Thymus (tissue), 11 donors: Measurements from ENCODE around the gene PPM1K. TPM values are rescaled to one million over a fixed set of nuclear protein-coding genes. Genes with fewer than 3 reads are reported as not detected.

ENCODE experiments used
- DNase-seq, 9 donors: peaks; one replicate each; pipeline ENCODE4 v3.0.0-alpha.2; 2013; ENCODE audit warnings: low spot score in 9 of 9, low read depth in 6 of 9, missing footprints in 1 of 9
- H3K27ac ChIP-seq, 2 donors: one replicate each; pipeline ENCODE4 v1.5.1; 2013; ENCODE audit warnings: control low read depth in 1 of 2, low read depth in 1 of 2, low read length in 1 of 2, mild to moderate bottlenecking in 1 of 2, moderate library complexity in 1 of 2
- H3K27me3 ChIP-seq, 2 donors: one replicate each; pipeline ENCODE4 v1.5.1; 2013; ENCODE audit warnings: low read length in 1 of 2; ENCODE audit not compliant: control insufficient read depth in 2 of 2, insufficient read depth in 1 of 2
- H3K36me3 ChIP-seq, 2 donors: one replicate each; pipeline ENCODE4 v1.5.1; 2013; ENCODE audit warnings: low read length in 1 of 2, mild to moderate bottlenecking in 1 of 2, moderate library complexity in 1 of 2; ENCODE audit not compliant: control insufficient read depth in 2 of 2, insufficient read depth in 2 of 2
- H3K4me1 ChIP-seq, 2 donors: one replicate each; pipeline ENCODE4 v1.5.1; 2013; ENCODE audit warnings: low read length in 2 of 2; ENCODE audit not compliant: control insufficient read depth in 2 of 2, insufficient read depth in 2 of 2
- H3K4me3 ChIP-seq, 2 donors: one replicate each; pipeline ENCODE4 v1.5.1; 2013; ENCODE audit warnings: low read length in 2 of 2, control low read depth in 1 of 2, mild to moderate bottlenecking in 1 of 2
- H3K9me3 ChIP-seq, 2 donors: one replicate each; pipeline ENCODE4 v1.5.1; 2013; ENCODE audit warnings: low read length in 1 of 2, mild to moderate bottlenecking in 1 of 2; ENCODE audit not compliant: control insufficient read depth in 2 of 2, insufficient read depth in 1 of 2
- WGBS: extraction: QIAGEN DNeasy Blood & Tissue Kit; methylation state at CpG from one replicate; pipeline ENCODE4 v1.1.7; 2013; 5-methylcytosine and 5-hydroxymethylcytosine counted together
- polyA plus RNA-seq: library from polyadenylated mRNA; stranded (reverse); fragments of 200-250 nt; gene quantifications from one replicate; pipeline ENCODE4 v1.2.3, GENCODE V29; 2013
- total RNA-seq: library from RNA; stranded (reverse); fragments of 120-200 nt; gene quantifications from one replicate; pipeline ENCODE4 v1.2.4, GENCODE V29; 2013
- donor health status: healthy.

PPM1K gene
- total and polyA plus RNA-seq, 2 donors = 12.2 to 22.9 TPM

- Histone ChIP-seq H3K9me3 (no peaks in the 10 kb centered on the region), H3K36me3 (no peaks in the 10 kb centered on the region), H3K27ac (peak overlapping the region; percentile 92 to 98), H3K4me3 (peak overlapping the region; percentile 63 to 85), H3K27me3 (no peaks in the 10 kb centered on the region), H3K4me1 (peaks cover 7 to 14% of the 10 kb centered on the region in 2 donors)
- WGBS = under 1% methylated on average over 66 of the region's 66 CpGs
- peak in 7 of 9 donors; percentile 33 to 77 (median 54) for DNase-seq
These were observed 511 bp downstream of the PPM1K start for GRCh38 chr4:88283661-88284438.

GRCh38 chr4:88280228-88280795 is 4.0 kb downstream of the PPM1K start:
- Histone ChIP-seq H3K27me3 (no peaks in the 10 kb centered on the region), H3K27ac (no peak overlapping the region), H3K36me3 (peaks cover 0 to 24% of the 10 kb centered on the region in 2 donors), H3K9me3 (peaks cover 0 to 6% of the 10 kb centered on the region in 2 donors), H3K4me1 (peaks cover 7 to 14% of the 10 kb centered on the region in 2 donors), H3K4me3 (no peak overlapping the region)
- WGBS = 98% methylated on average over 6 of the region's 6 CpGs
- no peak for DNase-seq

DNA sequence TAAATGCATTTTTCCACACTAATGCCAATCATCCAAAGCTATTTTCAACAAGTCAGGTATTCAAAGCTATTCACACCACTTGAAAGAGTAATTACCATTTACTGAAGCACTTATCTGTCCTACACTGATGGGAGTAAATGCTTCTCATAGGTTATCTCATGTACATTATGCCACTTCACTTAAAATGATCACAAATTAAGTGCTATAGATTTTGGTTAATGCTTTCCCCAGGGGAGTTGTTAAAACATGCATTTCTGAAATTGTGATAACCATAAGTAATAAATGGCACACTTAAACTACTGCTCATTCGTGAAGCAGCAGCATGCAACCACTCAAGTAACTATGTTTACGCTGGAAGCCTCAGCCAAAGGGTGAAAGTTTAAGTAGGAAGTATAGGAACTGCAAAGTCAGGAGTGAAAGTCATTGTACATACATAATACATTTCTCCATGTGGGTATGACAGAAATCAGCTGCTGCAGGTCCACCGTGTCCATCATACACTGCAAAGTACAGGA is 6.6 kb downstream of the PPM1K start:
- no peak overlapping the region for H3K4me3 ChIP-seq
- WGBS = 97% methylated on average over 3 of the region's 3 CpGs
- no peak for DNase-seq
- peaks cover 0 to 6% of the 10 kb centered on the region in 2 donors for H3K9me3 ChIP-seq
- peaks cover 1% of the 10 kb centered on the region in 2 donors for H3K4me1 ChIP-seq
- no peaks in the 10 kb centered on the region for H3K27me3 ChIP-seq
- peaks cover 0 to 24% of the 10 kb centered on the region in 2 donors for H3K36me3 ChIP-seq
- H3K27ac ChIP-seq = no peak overlapping the region

DNA sequence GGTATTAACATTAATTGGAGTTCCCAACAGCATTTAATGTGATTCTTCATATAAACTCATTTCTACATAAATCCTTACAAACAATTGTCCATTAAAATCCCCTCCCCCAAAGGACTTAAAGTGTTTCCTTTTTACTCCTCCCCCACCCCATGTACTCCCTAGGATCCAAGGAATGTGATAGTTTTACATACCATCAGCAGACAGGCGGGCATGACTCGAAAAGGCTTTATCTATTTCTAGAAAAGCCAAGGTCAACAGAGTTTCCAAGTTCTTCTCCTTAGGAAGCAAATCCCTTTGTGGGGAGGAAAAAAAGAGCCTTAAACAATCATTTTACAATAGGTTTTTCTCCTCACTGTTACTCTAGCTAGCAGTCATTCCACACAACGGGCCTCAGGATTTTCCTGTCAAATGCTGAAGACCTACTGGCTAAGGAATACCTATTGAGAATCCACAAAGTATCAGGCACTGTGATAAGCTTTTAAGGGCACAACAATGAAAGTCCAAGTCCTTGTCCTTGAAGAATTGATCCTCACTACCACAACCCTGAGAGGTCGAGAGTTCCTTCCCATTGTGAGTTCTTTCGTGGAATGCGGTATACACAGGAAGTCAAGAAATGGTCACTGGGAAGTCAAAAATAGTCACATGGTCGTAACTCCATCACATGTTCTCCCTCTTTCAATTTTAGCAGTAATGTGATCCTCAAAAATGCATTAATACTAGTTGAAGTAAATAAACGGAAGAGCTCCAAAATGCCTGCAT is 7.2 kb downstream of the PPM1K start:
- Histone ChIP-seq H3K4me3 (no peak overlapping the region), H3K27ac (no peak overlapping the region), H3K36me3 (peaks cover 0 to 24% of the 10 kb centered on the region in 2 donors), H3K9me3 (peaks cover 0 to 6% of the 10 kb centered on the region in 2 donors), H3K4me1 (no peaks in the 10 kb centered on the region), H3K27me3 (no peaks in the 10 kb centered on the region)
- no peak for DNase-seq
- 97% methylated on average over 8 of the region's 8 CpGs for WGBS

- DNase-seq = no peak
- WGBS = 96% methylated on average over 4 of the region's 4 CpGs
- peaks cover 0 to 25% of the 10 kb centered on the region in 2 donors for H3K36me3 ChIP-seq
- no peaks in the 10 kb centered on the region for H3K27me3 ChIP-seq
- H3K9me3 ChIP-seq = peaks cover 0 to 6% of the 10 kb centered on the region in 2 donors
- H3K27ac ChIP-seq = no peak overlapping the region
- no peak overlapping the region for H3K4me3 ChIP-seq
- no peaks in the 10 kb centered on the region for H3K4me1 ChIP-seq
These were observed 8.3 kb downstream of the PPM1K start for GRCh38 chr4:88275949-88276515.

DNA sequence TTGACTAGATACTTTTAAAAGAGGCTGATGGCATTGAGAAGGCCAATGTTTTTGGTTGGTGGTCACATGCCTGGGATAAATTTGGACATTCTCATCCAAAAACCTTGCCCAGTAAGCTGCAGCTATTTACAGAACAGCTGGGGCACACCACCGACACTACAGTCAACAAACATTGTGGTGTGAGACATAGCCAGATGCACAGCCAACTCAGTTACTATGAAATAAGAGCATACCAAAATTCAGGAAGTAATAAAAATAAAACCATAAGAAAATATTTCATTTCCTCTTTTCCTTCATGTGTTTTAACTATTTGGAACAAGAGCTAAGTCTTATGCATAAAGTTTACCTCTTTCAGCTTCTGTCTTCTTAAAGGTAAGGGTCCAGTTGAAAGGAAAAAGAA is 8.8 kb downstream of the PPM1K start:
- no peak overlapping the region for H3K27ac ChIP-seq
- peaks cover 0 to 27% of the 10 kb centered on the region in 2 donors for H3K36me3 ChIP-seq
- H3K27me3 ChIP-seq = no peaks in the 10 kb centered on the region
- H3K9me3 ChIP-seq = peaks cover 0 to 6% of the 10 kb centered on the region in 2 donors
- WGBS = 47% methylated on average over 1 of the region's 1 CpG
- DNase-seq = no peak
- no peaks in the 10 kb centered on the region for H3K4me1 ChIP-seq
- no peak overlapping the region for H3K4me3 ChIP-seq

- H3K27me3 ChIP-seq = no peaks in the 10 kb centered on the region
- WGBS = 95% methylated on average over 1 of the region's 1 CpG
- H3K4me1 ChIP-seq = no peaks in the 10 kb centered on the region
- DNase-seq = no peak
- H3K4me3 ChIP-seq = no peak overlapping the region
- H3K9me3 ChIP-seq = no peaks in the 10 kb centered on the region
- no peak overlapping the region for H3K27ac ChIP-seq
- H3K36me3 ChIP-seq = peaks cover 34 to 36% of the 10 kb centered on the region in 2 donors
These were observed 15.4 kb downstream of the PPM1K start for GRCh38 chr4:88268913-88269312.

- Histone ChIP-seq H3K4me3 (no peak overlapping the region), H3K27me3 (no peaks in the 10 kb centered on the region), H3K36me3 (peaks cover 39 to 40% of the 10 kb centered on the region in 2 donors), H3K9me3 (no peaks in the 10 kb centered on the region), H3K27ac (no peak overlapping the region), H3K4me1 (no peaks in the 10 kb centered on the region)
- 98% methylated on average over 1 of the region's 1 CpG for WGBS
- no peak for DNase-seq
These were observed 20.0 kb downstream of the PPM1K start for GRCh38 chr4:88264336-88264735.
